Ishikawa (cell line): ENCODE data around the gene COL3A1.

ENCODE experiments used
- CEBPB ChIP-seq: IDR thresholded peaks from 2 replicates; pipeline ENCODE4 v1.6.1; 2012
- CREB1 ChIP-seq: IDR thresholded peaks from 2 replicates; pipeline ENCODE4 v1.6.1; 2012; ENCODE audit warnings: low read depth
- EGR1 ChIP-seq: IDR thresholded peaks from 2 replicates; pipeline ENCODE4 v1.6.1; 2012
- EP300 ChIP-seq: IDR thresholded peaks from 2 replicates; pipeline ENCODE4 v1.6.1; 2012; ENCODE audit warnings: borderline replicate concordance
- FOXM1 ChIP-seq: IDR thresholded peaks from 2 replicates; pipeline ENCODE4 v1.6.1; 2012; ENCODE audit warnings: low read depth, borderline replicate concordance
- NFIC ChIP-seq: IDR thresholded peaks from 2 replicates; pipeline ENCODE4 v1.6.1; 2012
- RAD21 ChIP-seq: IDR thresholded peaks from 2 replicates; pipeline ENCODE4 v1.6.1; 2012; ENCODE audit warnings: low read depth
- REST ChIP-seq: IDR thresholded peaks from 2 replicates; pipeline ENCODE4 v1.6.1; 2012; ENCODE audit warnings: low read depth, mild to moderate bottlenecking
- TAF1 ChIP-seq: IDR thresholded peaks from 2 replicates; pipeline ENCODE4 v1.6.1; 2012; ENCODE audit warnings: low read depth, mild to moderate bottlenecking
- TCF12 ChIP-seq: IDR thresholded peaks from 2 replicates; pipeline ENCODE4 v1.6.1; 2012; ENCODE audit warnings: low read depth
- TEAD4 ChIP-seq: IDR thresholded peaks from 2 replicates; pipeline ENCODE4 v1.6.1; 2012
- USF1 ChIP-seq: IDR thresholded peaks from 2 replicates; pipeline ENCODE4 v1.6.1; 2012
- YY1 ChIP-seq: IDR thresholded peaks from 2 replicates; pipeline ENCODE4 v1.6.1; 2012; ENCODE audit warnings: low read depth
- ZBTB7A ChIP-seq: IDR thresholded peaks from 2 replicates; pipeline ENCODE4 v1.6.1; 2012; ENCODE audit warnings: low read depth
- TF ChIP-seq, protein P1 (sequence below): IDR thresholded peaks from 2 replicates; pipeline ENCODE4 v1.6.1; 2012

The COL3A1 gene

DNA sequence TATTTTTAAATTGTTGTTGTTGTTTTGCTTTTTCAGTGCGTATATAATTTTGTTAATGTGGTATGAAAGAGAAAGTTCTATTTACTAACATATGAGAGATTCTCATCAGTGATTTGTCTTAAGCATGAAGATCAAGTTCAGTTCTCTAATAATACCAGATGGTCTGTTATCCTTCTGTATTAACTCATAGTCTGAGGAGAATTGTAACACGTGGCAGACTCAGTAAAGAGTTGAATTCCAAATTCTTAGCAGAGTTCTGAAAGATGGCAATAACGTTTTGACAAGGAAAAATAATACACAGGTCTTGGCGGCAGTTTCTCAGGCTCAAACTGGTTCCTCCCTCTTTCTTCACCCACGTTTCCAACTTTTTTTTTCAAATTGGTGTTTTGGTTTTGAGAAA is 17.2 kb upstream of the COL3A1 start:
- TF ChIP-seq, protein P1, sequence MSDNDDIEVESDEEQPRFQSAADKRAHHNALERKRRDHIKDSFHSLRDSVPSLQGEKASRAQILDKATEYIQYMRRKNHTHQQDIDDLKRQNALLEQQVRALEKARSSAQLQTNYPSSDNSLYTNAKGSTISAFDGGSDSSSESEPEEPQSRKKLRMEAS, result no peak
- no peak for TF ChIP-seq TAF1
- no peak for TF ChIP-seq EGR1
- no peak for TF ChIP-seq TEAD4
- TF ChIP-seq RAD21, result no peak

DNA sequence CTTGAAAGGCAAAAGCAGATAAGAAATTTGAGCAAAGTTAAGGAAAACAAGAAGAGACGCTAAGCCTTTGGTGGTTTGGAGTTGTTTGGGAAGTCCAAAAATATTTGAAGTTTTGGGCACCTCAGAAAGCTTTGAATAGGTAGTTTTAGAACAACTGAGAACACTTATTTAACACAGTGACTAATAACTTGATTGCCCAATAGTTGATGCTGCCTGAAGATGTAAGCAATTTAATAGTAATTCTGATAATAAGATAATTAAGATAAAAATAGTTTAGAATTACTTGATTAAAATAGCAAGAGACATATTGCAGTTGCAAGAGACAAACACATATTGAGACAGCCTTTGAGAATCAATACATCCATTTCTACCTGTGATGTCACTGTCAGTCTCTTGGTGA is 16.5 kb upstream of the COL3A1 start:
- TF ChIP-seq, protein P1, result no peak
- TF ChIP-seq RAD21 (no peak), EP300 (no peak), USF1 (no peak), EGR1 (no peak), YY1 (no peak), REST (no peak), TEAD4 (no peak), ZBTB7A (no peak), FOXM1 (no peak), CEBPB (no peak)

- no peak for TF ChIP-seq YY1
- TF ChIP-seq, protein P1, result no peak
- no peak for TF ChIP-seq ZBTB7A
- TF ChIP-seq EGR1, result no peak
- TF ChIP-seq TCF12, result no peak
- no peak for TF ChIP-seq TAF1
Observed at GRCh38 chr2:188963741-188964140, 10.4 kb upstream of the COL3A1 start.

DNA sequence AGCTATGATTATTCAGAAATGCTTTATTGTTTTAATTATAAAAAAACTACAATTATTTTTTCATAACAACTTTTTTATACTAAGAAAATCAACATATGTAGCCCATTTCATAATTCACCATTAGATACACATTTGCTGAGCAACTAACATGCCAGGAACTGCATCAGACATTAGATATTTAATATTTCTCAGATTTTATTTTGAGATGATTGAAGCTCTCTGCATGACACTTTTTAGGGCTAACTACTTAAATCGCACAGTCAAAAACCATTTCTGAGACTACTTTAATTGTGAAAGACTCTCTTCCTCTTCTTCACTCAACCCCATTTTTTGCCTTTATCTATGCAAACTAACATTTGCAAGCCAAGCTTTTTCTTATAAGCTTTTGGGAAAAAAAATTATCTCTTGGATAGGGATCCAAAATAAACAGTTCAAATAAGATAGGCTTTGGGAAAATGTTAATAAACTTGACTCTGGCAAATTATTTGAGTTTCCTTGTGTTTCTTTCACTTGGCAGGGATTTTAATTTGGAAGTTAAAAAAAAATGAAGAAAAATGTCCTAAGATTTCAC is 9.1 kb upstream of the COL3A1 start:
- TF ChIP-seq FOXM1 (no peak), EGR1 (no peak)

GRCh38 chr2:188965563-188965962 is 8.6 kb upstream of the COL3A1 start:
- TF ChIP-seq CEBPB (no peak), USF1 (no peak), YY1 (no peak), TCF12 (no peak), TEAD4 (no peak)

- TF ChIP-seq TEAD4 (no peak), TAF1 (no peak), USF1 (no peak), CREB1 (no peak), EP300 (no peak), YY1 (no peak), RAD21 (no peak), FOXM1 (no peak), TCF12 (no peak), NFIC (no peak), CEBPB (no peak), EGR1 (no peak), REST (no peak), ZBTB7A (no peak)
- TF ChIP-seq, protein P1, result no peak
Observed at GRCh38 chr2:188966079-188966571, 8.0 kb upstream of the COL3A1 start.
